Measurements from ENCODE around the gene KRTAP4-16. TPM values are rescaled to one million over a fixed set of nuclear protein-coding genes. Genes with fewer than 3 reads are reported as not detected.
"Not testable (repeated sequence)": the region's sequence is repeated elsewhere in the genome, so short reads cannot be mapped to it uniquely, and the experiment has no call there.

Gene KRTAP4-16
- total RNA-seq, 1 donor from 2014 or later = not detected

- peaks cover 20% of the 10 kb centered on the region for H3K27me3 Mint-ChIP-seq (ENCODE audit: low read depth)
- no peak overlapping the region for H3K4me3 Mint-ChIP-seq
- no peaks in the 10 kb centered on the region for H3K4me1 Mint-ChIP-seq
- peaks cover 2% of the 10 kb centered on the region for H3K36me3 Mint-ChIP-seq (ENCODE audit: low read depth)
- H3K27ac Mint-ChIP-seq (ENCODE audit: unreplicated experiment) = no peak overlapping the region
- TF ChIP-seq, protein P1, sequence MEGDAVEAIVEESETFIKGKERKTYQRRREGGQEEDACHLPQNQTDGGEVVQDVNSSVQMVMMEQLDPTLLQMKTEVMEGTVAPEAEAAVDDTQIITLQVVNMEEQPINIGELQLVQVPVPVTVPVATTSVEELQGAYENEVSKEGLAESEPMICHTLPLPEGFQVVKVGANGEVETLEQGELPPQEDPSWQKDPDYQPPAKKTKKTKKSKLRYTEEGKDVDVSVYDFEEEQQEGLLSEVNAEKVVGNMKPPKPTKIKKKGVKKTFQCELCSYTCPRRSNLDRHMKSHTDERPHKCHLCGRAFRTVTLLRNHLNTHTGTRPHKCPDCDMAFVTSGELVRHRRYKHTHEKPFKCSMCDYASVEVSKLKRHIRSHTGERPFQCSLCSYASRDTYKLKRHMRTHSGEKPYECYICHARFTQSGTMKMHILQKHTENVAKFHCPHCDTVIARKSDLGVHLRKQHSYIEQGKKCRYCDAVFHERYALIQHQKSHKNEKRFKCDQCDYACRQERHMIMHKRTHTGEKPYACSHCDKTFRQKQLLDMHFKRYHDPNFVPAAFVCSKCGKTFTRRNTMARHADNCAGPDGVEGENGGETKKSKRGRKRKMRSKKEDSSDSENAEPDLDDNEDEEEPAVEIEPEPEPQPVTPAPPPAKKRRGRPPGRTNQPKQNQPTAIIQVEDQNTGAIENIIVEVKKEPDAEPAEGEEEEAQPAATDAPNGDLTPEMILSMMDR (conservative IDR thresholded peaks at IDR 0.05) = no peak
- DNase-seq (ENCODE audit: low read depth, low spot score) = no peak
- H3K9me3 Mint-ChIP-seq = peaks cover 10% of the 10 kb centered on the region
These were observed 32.1 kb upstream of the KRTAP4-16 start for GRCh38 chr17:41133880-41134735.

GRCh38 chr17:41131979-41132378 lies 30.0 kb upstream of the KRTAP4-16 start:
- Mint-ChIP-seq H3K4me1 (no peaks in the 10 kb centered on the region), H3K9me3 (peaks cover 2% of the 10 kb centered on the region), H3K27ac (ENCODE audit: unreplicated experiment) (no peak overlapping the region), H3K36me3 (ENCODE audit: low read depth) (no peaks in the 10 kb centered on the region), H3K27me3 (ENCODE audit: low read depth) (peaks cover 28% of the 10 kb centered on the region), H3K4me3 (no peak overlapping the region)
- DNase-seq (ENCODE audit: low read depth, low spot score) = no peak
- TF ChIP-seq, protein P1 (conservative IDR thresholded peaks at IDR 0.05) = no peak

DNA sequence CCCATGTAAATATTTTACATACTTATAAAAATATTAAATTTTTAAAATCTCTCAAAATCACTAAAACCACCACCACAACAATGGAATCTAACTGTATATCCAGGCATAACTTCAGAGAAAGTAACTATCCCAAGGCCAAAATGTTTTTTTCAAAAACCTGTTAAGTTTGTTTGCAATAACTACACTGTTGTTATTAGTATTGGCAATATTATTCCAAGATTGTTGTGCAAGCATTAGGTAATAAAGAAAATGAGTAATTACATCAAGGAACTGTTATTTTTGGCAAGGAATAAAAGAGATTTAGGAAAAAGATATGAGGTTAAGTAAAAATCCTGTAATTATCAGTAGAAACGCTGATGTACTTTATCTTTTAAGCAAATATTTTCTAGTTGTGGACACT lies 25.4 kb upstream of the KRTAP4-16 start:
- TF ChIP-seq, protein P1 (conservative IDR thresholded peaks at IDR 0.05) = no peak
- no peaks in the 10 kb centered on the region for H3K4me1 Mint-ChIP-seq
- H3K27ac Mint-ChIP-seq (ENCODE audit: unreplicated experiment) = no peak overlapping the region
- no peaks in the 10 kb centered on the region for H3K36me3 Mint-ChIP-seq (ENCODE audit: low read depth)
- peaks cover 44% of the 10 kb centered on the region for H3K27me3 Mint-ChIP-seq (ENCODE audit: low read depth)
- no peak for DNase-seq (ENCODE audit: low read depth, low spot score)
- peaks cover 2% of the 10 kb centered on the region for H3K9me3 Mint-ChIP-seq
- no peak overlapping the region for H3K4me3 Mint-ChIP-seq

DNA sequence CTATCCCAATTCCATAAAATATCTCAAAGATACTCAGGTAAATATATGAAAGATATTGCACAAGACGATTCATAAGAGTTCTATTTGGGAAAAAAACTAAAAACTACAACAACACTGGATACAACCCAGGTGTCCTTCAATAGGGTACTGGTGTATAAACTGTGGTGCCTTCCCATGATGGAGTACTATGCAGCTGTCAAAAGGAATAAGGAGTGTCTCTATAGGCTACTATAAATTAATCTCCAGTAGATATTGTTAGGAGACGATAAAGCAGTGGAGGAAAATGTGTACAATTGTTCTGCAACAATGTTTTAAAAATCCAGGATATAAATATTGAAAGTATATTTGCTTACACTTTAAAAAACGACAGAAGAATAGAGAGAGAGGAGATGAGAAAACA lies 24.4 kb upstream of the KRTAP4-16 start:
- no peak overlapping the region for H3K27ac Mint-ChIP-seq (ENCODE audit: unreplicated experiment)
- DNase-seq (ENCODE audit: low read depth, low spot score) = no peak

GRCh38 chr17:41125064-41125463 lies 23.1 kb upstream of the KRTAP4-16 start:
- H3K27me3 Mint-ChIP-seq (ENCODE audit: low read depth) = peaks cover 41% of the 10 kb centered on the region
- no peak overlapping the region for H3K27ac Mint-ChIP-seq (ENCODE audit: unreplicated experiment)
- H3K4me3 Mint-ChIP-seq = no peak overlapping the region
- no peak for DNase-seq (ENCODE audit: low read depth, low spot score)
- TF ChIP-seq, protein P1 (conservative IDR thresholded peaks at IDR 0.05) = no peak
- H3K36me3 Mint-ChIP-seq (ENCODE audit: low read depth) = no peaks in the 10 kb centered on the region
- peaks cover 2% of the 10 kb centered on the region for H3K9me3 Mint-ChIP-seq
- H3K4me1 Mint-ChIP-seq = no peaks in the 10 kb centered on the region

More for the DNA sequence above, 24.4 kb upstream of the KRTAP4-16 start:
- TF ChIP-seq, protein P1 (conservative IDR thresholded peaks at IDR 0.05) = no peak
- Mint-ChIP-seq H3K36me3 (ENCODE audit: low read depth) (no peaks in the 10 kb centered on the region), H3K27me3 (ENCODE audit: low read depth) (peaks cover 40% of the 10 kb centered on the region), H3K4me3 (no peak overlapping the region), H3K4me1 (no peaks in the 10 kb centered on the region), H3K9me3 (peaks cover 2% of the 10 kb centered on the region)

GRCh38 chr17:41123991-41124371 lies 22.0 kb upstream of the KRTAP4-16 start, which contains the start of gene KRTAP4-12:
Gene KRTAP4-12 (minus strand): TSS chr17:41124182. CDS start chr17:41124122, 60 bp downstream.
- H3K4me1 Mint-ChIP-seq; H3K9me3 Mint-ChIP-seq; H3K36me3 Mint-ChIP-seq (ENCODE audit: low read depth); DNase-seq (ENCODE audit: low read depth, low spot score); H3K27ac Mint-ChIP-seq (ENCODE audit: unreplicated experiment); H3K4me3 Mint-ChIP-seq: not testable (repeated sequence)
- H3K27me3 Mint-ChIP-seq (ENCODE audit: low read depth) = peaks cover 36% of the 10 kb centered on the region

DNA sequence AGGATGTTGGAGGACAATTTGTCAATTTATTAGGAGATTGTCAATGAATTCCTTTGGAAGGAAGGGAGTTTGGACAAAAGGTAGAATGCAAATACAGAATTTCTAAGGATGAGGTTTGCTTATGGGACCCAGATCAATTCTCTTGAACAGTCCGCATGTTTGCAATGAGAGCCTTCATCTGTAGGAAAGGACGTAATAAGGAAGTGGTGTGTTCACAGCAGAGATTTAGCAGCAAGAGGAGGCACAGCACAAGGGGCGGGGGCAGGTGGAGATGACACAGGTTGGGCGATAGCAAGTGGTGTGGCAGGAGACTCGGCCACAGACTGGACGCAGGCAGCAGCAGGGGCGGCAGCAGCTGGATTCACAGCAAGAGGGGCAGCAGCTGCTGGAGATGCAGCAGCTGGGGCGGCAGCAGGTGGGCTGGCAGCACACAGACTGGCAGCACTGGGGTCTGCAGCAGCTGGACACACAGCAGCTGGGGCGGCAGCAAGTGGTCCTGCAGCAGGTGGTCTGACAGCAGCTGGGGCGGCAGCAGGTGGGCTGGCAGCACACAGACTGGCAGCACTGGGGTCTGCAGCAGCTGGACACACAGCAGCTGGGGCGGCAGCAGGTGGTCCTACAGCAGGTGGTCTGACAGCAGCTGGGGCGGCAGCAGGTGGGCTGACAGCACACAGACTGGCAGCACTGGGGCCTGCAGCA lies 21.4 kb upstream of the KRTAP4-16 start:
- not testable (repeated sequence) for H3K4me1 Mint-ChIP-seq

More for the DNA sequence above, 21.4 kb upstream of the KRTAP4-16 start:
- H3K36me3 Mint-ChIP-seq (ENCODE audit: low read depth); DNase-seq (ENCODE audit: low read depth, low spot score); H3K9me3 Mint-ChIP-seq; H3K4me3 Mint-ChIP-seq; H3K27ac Mint-ChIP-seq (ENCODE audit: unreplicated experiment): not testable (repeated sequence)
- peaks cover 35% of the 10 kb centered on the region for H3K27me3 Mint-ChIP-seq (ENCODE audit: low read depth)

Measured in neural crest cell (in vitro differentiated cells).